Tibial artery (tissue), 4 donors: ENCODE data around the gene PLCD1.
A peak's percentile ranks its signal among the peaks of the same experiment; 100 is the strongest.
"Not testable (repeated sequence)": the region's sequence is repeated elsewhere in the genome, so short reads cannot be mapped to it uniquely, and the experiment has no call there.

Source experiments
- DNase-seq, 2 donors: peaks; one replicate each; pipeline ENCODE4 v3.0.0-alpha.2; 2019
- H3K27ac ChIP-seq, 2 donors: fragments of 200-600 bp; sonication (generic) in 1 of 2; 1 replicate in 1 of 2; 2 replicates in 1 of 2; pipeline ENCODE4 v1.5.1; 2018 to 2019; ENCODE audit warnings: mild to moderate bottlenecking in 1 of 2
- H3K27me3 ChIP-seq, 2 donors: fragments of 200-600 bp; sonication (generic) in 1 of 2; one replicate each; pipeline versions ENCODE4 v1.5.1 to v1.6.0; 2016 to 2019
- H3K36me3 ChIP-seq, 3 donors: fragments of 200-600 bp; sonication (generic) in 2 of 3; one replicate each; pipeline ENCODE4 v1.5.1; 2016 to 2019; ENCODE audit warnings: mild to moderate bottlenecking in 2 of 3
- H3K4me1 ChIP-seq, 4 donors: fragments of 200-600 bp; sonication (generic) in 2 of 4; 1 replicate in 3 of 4; 2 replicates in 1 of 4; pipeline ENCODE4 v1.5.1; 2016 to 2019
- H3K4me3 ChIP-seq, 2 donors: fragments of 200-600 bp; sonication (generic) in 1 of 2; 1 replicate in 1 of 2; 2 replicates in 1 of 2; pipeline ENCODE4 v1.5.1; 2018 to 2019; ENCODE audit warnings: mild to moderate bottlenecking in 2 of 2
- H3K9me3 ChIP-seq, 3 donors: fragments of 200-600 bp; sonication (generic) in 1 of 3; one replicate each; pipeline ENCODE4 v1.5.1; 2016 to 2019
- CTCF ChIP-seq, 2 experiments: fragments of 200-600 bp in 1 of 2; fragments of 450-650 bp in 1 of 2; IDR thresholded peaks; one replicate each; pipeline ENCODE4 v1.5.1; 2017 to 2019; ENCODE audit warnings: antibody characterized with exemption in 2 of 2, mild to moderate bottlenecking in 1 of 2, moderate library complexity in 1 of 2
- intact Hi-C: fragments of 100-400 bp; cut with DNase I; formaldehyde crosslinking; loops from one replicate; pipeline ENCODE4 v1.15.0; 2023; ENCODE audit warnings: low total_unique reads

PLCD1 gene

DNA sequence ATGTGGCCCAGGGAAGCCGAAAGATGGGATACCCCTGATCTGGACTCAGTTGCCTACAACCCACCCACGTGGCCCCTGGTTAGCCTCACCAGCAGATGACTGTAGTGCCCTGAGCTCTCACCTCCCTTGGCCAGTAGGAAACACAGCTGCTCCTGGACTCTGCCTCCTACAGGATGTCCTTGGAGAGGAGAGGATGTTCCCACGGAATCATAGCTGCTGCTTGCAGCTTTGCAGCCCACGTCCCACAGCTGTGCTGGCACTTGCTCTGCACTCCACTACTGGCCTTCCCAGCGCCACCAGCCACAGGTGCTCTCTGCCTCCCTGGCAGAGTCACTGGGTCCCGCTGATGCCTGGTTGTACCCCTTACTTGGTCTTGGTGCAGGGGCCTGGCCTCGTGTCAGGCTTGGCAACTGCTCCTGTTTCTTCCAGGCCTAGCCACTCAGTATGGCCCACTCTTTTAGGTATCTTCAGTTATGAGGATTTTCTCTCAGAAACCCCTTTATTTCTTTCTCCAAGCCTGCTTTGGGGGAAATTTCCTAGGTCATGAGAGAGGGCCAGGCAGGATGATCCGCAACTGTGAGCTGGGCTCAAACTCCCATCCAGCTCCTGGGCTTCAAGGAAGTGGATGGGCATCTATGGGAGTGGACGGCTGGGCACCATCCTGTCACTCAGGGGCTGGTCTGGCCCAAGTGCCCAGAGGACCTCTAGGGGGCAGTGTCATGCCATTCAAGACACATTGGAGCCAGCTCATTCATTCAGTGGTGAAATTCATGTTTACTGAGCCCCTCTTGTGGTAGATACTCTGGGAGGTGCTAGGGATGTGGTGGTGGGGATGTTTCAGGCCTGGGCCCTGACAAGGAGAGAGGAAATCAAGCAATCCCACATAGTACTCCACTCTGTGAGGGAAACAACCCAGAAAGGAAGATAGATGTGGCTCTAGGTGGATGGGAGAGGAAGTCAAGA is 55.0 kb downstream of the PLCD1 start:
- DNase-seq = peak; percentile 66 to 70
- peak; percentile 55 to 66 for TF ChIP-seq CTCF (IDR thresholded peaks at IDR 0.05)
- peaks cover 36 to 80% (median 51%) of the 10 kb centered on the region in 3 donors for H3K36me3 ChIP-seq
- intact Hi-C loops = no loop called here
- no peaks in the 10 kb centered on the region for H3K9me3 ChIP-seq
- no peak overlapping the region for H3K4me3 ChIP-seq
- peaks cover 0 to 6% (median 0%) of the 10 kb centered on the region in 4 donors for H3K4me1 ChIP-seq
- H3K27ac ChIP-seq = no peak overlapping the region
- H3K27me3 ChIP-seq = no peaks in the 10 kb centered on the region

DNA sequence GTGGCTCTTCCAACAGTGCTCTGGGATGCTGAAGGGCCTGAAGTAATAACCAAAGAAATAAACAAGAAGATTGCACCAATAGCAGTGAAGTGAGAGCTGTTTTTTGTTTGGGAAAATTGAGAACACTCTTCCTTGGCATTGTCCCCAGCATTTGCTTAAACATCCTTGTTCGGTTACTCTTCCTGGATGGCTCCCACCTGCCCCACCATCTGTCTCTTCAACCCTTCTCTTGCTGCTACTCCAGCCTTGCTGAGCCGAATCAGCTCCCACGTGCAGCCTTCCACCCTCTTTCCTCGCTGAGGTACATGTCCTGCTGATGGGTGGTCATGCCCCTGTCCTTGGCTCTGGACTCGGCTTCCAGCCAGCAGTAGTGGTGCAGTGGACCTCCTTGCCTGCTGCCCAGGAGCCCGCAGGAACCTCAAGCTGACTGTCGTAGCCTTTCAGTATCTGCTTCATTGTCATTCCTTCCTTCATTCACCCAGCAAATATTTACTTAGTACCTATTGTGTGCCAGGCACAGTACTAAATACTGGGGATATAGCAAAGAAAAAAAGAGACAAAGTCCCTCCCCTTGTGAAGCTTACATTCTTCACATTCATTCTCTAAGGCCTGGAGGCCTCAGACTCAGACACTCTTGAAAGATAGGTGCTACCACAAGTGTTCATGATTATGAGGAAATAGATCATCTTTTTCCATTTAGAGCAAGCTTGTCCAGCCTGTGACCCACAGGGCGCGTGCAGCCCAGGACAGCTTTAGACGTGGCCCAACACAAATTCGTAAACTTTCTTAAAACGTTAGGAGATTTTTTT is 56.0 kb downstream of the PLCD1 start:
- DNase-seq = peak in 1 of 2 donors; percentile 40
- H3K9me3 ChIP-seq = no peaks in the 10 kb centered on the region
- H3K4me1 ChIP-seq = peaks cover 0 to 11% (median 0%) of the 10 kb centered on the region in 4 donors
- intact Hi-C loops = no loop called here
- H3K4me3 ChIP-seq = no peak overlapping the region
- peaks cover 36 to 85% (median 51%) of the 10 kb centered on the region in 3 donors for H3K36me3 ChIP-seq
- TF ChIP-seq CTCF (IDR thresholded peaks at IDR 0.05) = no peak
- no peak overlapping the region for H3K27ac ChIP-seq
- H3K27me3 ChIP-seq = no peaks in the 10 kb centered on the region

- H3K36me3 ChIP-seq = peaks cover 36 to 77% (median 51%) of the 10 kb centered on the region in 3 donors
- intact Hi-C loops, H3K4me3 ChIP-seq, H3K27ac ChIP-seq, H3K27me3 ChIP-seq, H3K9me3 ChIP-seq: not testable (repeated sequence)
- peaks cover 0 to 16% (median under 1%) of the 10 kb centered on the region in 4 donors for H3K4me1 ChIP-seq
- DNase-seq = peak in 1 of 2 donors; percentile 51
Measured at GRCh38 chr3:37972056-37972455, 57.4 kb downstream of the PLCD1 start.

GRCh38 chr3:37971467-37971866 is 58.0 kb downstream of the PLCD1 start:
- H3K36me3 ChIP-seq = peaks cover 31 to 72% (median 47%) of the 10 kb centered on the region in 3 donors
- no peak for TF ChIP-seq CTCF (IDR thresholded peaks at IDR 0.05)
- DNase-seq = peak in 1 of 2 donors; percentile 45
- intact Hi-C loops = no loop called here
- H3K9me3 ChIP-seq = no peaks in the 10 kb centered on the region
- H3K4me1 ChIP-seq = peaks cover 0 to 18% (median 2%) of the 10 kb centered on the region in 4 donors
- H3K4me3 ChIP-seq = no peak overlapping the region
- H3K27me3 ChIP-seq = no peaks in the 10 kb centered on the region
- no peak overlapping the region for H3K27ac ChIP-seq

- peak in 1 of 2 donors; percentile 64 for DNase-seq
- Histone ChIP-seq H3K27me3 (no peaks in the 10 kb centered on the region), H3K9me3 (no peaks in the 10 kb centered on the region), H3K4me1 (peaks cover 0 to 18% (median 2%) of the 10 kb centered on the region in 4 donors), H3K36me3 (peaks cover 25 to 71% (median 40%) of the 10 kb centered on the region in 3 donors), H3K27ac (no peak overlapping the region), H3K4me3 (no peak overlapping the region)
- TF ChIP-seq CTCF (IDR thresholded peaks at IDR 0.05) = no peak
- intact Hi-C loops = no loop called here
Measured at GRCh38 chr3:37970802-37971201, 58.6 kb downstream of the PLCD1 start.
